ENCODE measurements around the gene RAB34.

Gene RAB34

GRCh38 chr17:28689011-28689410 lies 28.7 kb downstream of the RAB34 start:
- Histone ChIP-seq H3K9me2 (replicated peaks; ENCODE audit: insufficient read depth, low read length) (no peaks in the 10 kb centered on the region), H2AFZ (ENCODE audit: low read depth, low read length, severe bottlenecking) (no peak overlapping the region), H3F3A (ENCODE audit: insufficient read depth) (no peaks in the 10 kb centered on the region), H3K9ac (ENCODE audit: low read length) (no peak overlapping the region), H3K79me2 (ENCODE audit: insufficient read depth, low read length) (no peaks in the 10 kb centered on the region), H3K27ac (ENCODE audit: low read depth, low read length) (no peak overlapping the region), H3K36me3 (ENCODE audit: low read length) (peaks cover 38% of the 10 kb centered on the region), H3K4me2 (ENCODE audit: low read depth, low read length, poor library complexity, severe bottlenecking) (no peak overlapping the region), H3K4me3 (ENCODE audit: insufficient read depth, low read length, poor library complexity, severe bottlenecking) (no peak overlapping the region), H3K9me3 (ENCODE audit: insufficient read depth, low read length) (no peaks in the 10 kb centered on the region), H4K20me1 (ENCODE audit: low read depth, low read length) (no peaks in the 10 kb centered on the region), H3K27me3 (ENCODE audit: low read length) (no peaks in the 10 kb centered on the region)
- TF ChIP-seq CTCF (IDR thresholded peaks at IDR 0.05; ENCODE audit: insufficient read depth, low read length, poor library complexity, severe bottlenecking) (no peak), EZH2phosphoT487 (conservative IDR thresholded peaks at IDR 0.05; ENCODE audit: low read length) (no peak)

- Histone ChIP-seq H4K20me1 (ENCODE audit: low read depth, low read length) (no peaks in the 10 kb centered on the region), H3K4me2 (ENCODE audit: low read depth, low read length, poor library complexity, severe bottlenecking) (no peak overlapping the region), H3K27me3 (ENCODE audit: low read length) (no peaks in the 10 kb centered on the region), H3K36me3 (ENCODE audit: low read length) (peaks cover 38% of the 10 kb centered on the region), H3K79me2 (ENCODE audit: insufficient read depth, low read length) (no peaks in the 10 kb centered on the region), H3K9ac (ENCODE audit: low read length) (no peak overlapping the region), H2AFZ (ENCODE audit: low read depth, low read length, severe bottlenecking) (no peak overlapping the region), H3K27ac (ENCODE audit: low read depth, low read length) (no peak overlapping the region), H3K9me2 (replicated peaks; ENCODE audit: insufficient read depth, low read length) (no peaks in the 10 kb centered on the region), H3K9me3 (ENCODE audit: insufficient read depth, low read length) (no peaks in the 10 kb centered on the region), H3F3A (ENCODE audit: insufficient read depth) (no peaks in the 10 kb centered on the region), H3K4me3 (ENCODE audit: insufficient read depth, low read length, poor library complexity, severe bottlenecking) (no peak overlapping the region)
- TF ChIP-seq CTCF (IDR thresholded peaks at IDR 0.05; ENCODE audit: insufficient read depth, low read length, poor library complexity, severe bottlenecking) (no peak), EZH2phosphoT487 (conservative IDR thresholded peaks at IDR 0.05; ENCODE audit: low read length) (no peak)
These were observed 29.2 kb downstream of the RAB34 start for GRCh38 chr17:28688481-28688880.

DNA sequence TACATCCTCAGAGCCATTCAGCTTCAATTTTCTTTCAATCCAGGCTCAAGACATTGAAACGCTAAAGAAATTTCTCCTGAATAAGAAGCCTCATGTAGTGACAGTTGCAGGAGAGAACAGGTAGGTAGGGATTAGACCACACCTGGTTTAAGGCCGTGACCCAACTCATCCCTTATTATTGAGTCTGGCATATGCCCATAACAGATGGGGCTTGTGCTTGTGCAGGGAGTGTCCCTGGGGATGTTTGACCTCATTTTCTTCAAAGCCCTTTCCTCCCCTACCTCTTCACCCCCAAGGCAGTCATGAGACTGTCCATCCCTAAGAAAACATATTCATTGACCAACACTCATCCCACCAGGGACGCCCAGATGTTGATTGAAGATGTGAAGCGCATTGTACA lies 31.4 kb downstream of the RAB34 start:
- no peak overlapping the region for H3K27ac ChIP-seq (ENCODE audit: low read depth, low read length)
- H3K79me2 ChIP-seq (ENCODE audit: insufficient read depth, low read length), result no peaks in the 10 kb centered on the region
- H3K36me3 ChIP-seq (ENCODE audit: low read length), result peaks cover 38% of the 10 kb centered on the region
- H2AFZ ChIP-seq (ENCODE audit: low read depth, low read length, severe bottlenecking), result no peak overlapping the region
- no peak overlapping the region for H3K4me3 ChIP-seq (ENCODE audit: insufficient read depth, low read length, poor library complexity, severe bottlenecking)
- H3K27me3 ChIP-seq (ENCODE audit: low read length), result no peaks in the 10 kb centered on the region
- no peaks in the 10 kb centered on the region for H3F3A ChIP-seq (ENCODE audit: insufficient read depth)
- H3K9ac ChIP-seq (ENCODE audit: low read length), result no peak overlapping the region
- H4K20me1 ChIP-seq (ENCODE audit: low read depth, low read length), result no peaks in the 10 kb centered on the region
- TF ChIP-seq EZH2phosphoT487 (conservative IDR thresholded peaks at IDR 0.05; ENCODE audit: low read length) (no peak), CTCF (IDR thresholded peaks at IDR 0.05; ENCODE audit: insufficient read depth, low read length, poor library complexity, severe bottlenecking) (no peak)
- no peak overlapping the region for H3K4me2 ChIP-seq (ENCODE audit: low read depth, low read length, poor library complexity, severe bottlenecking)
- no peaks in the 10 kb centered on the region for H3K9me2 ChIP-seq (replicated peaks; ENCODE audit: insufficient read depth, low read length)
- H3K9me3 ChIP-seq (ENCODE audit: insufficient read depth, low read length), result no peaks in the 10 kb centered on the region

Measured in SU-DHL-6 (cell line).